GM13977 (cell line): Measurements from ENCODE around the gene HCST.

ENCODE experiments used
- DNase-seq: peaks from one replicate; pipeline ENCODE4 v3.0.0; 2012; ENCODE audit warnings: low spot score
- CTCF ChIP-seq: IDR thresholded peaks from 2 replicates; pipeline ENCODE4 v1.5.1; 2012; ENCODE audit warnings: mild to moderate bottlenecking, control low read depth; ENCODE audit not compliant: insufficient read depth; ENCODE audit errors: extremely low read depth, missing control alignments
- in situ Hi-C: fragments of 300-500 bp; cut with MboI; formaldehyde crosslinking; loops from one replicate; pipeline ENCODE4 v1.12.0; 2022; ENCODE audit warnings: low sequenced_read_pairs, low pct_unique_long_range_greater_than_20kb, mixed read lengths, inconsistent platforms; ENCODE audit not compliant: unreplicated experiment

Gene HCST

DNA sequence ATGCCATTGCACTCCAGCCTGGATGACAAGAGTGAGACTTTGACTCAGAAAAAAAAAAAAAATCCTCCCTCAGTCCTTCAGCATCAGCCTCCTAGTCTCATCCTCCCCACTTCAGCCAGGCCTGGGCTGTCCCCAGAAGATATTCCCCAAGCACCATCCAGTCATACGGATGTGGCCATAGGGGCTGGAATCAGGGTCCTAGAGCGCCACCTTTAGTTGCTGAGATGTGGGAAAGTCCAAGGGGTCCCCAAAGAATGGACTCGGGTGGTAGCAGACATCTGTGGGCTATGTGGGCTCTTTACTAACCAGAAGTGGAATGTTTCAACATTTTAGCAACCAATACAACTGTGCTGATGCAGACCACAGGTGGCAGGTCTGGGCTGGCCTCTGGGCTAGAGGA, 8.8 kb downstream of the HCST start:
- DNase-seq: no peak
- in situ Hi-C loops: no loop called here

DNA sequence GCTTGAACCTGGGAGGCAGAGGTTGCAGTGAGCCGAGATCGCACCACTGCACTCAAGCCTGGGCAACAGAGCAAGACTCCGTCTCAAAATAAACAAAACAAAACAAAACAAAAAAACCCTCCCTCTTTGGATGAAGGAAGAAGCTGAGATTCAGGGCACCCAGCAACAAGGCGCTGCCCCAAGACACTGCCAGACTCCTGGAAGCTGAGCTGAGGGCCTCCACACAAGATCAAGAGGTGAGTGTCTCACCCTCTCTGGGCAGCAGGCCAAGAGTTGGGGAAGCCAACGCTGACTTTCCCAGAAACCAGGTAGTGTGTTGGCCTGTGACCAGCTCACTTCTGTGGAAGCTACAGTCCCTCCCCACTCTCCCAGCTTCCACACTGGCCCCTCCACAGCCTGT, 9.5 kb downstream of the HCST start:
- in situ Hi-C loops: no loop called here
- no peak for DNase-seq
- no peak for TF ChIP-seq CTCF

More for the DNA sequence above, 8.8 kb downstream of the HCST start:
- peak; percentile 22 for TF ChIP-seq CTCF

DNA sequence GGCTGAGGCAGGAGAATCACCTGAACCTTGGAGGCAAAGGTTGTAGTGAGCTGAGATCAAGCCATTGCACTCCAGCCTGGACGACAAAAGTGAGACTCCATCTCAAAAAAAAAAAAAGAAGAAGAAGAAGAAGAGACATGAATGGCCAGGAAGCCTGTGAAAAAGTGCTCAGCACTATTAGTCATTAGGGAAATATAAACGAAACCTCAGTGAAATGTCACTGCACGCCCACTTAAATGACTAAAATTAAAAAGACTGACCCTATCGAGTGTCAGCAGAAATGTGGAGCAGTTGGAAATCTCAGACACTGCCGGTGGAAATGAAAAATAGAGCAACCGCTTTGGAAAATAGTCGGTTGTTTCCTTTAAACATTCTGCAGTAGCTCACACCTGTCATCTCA, 11.3 kb downstream of the HCST start:
- DNase-seq: peak; percentile 36
- in situ Hi-C loops: no loop called here
- no peak for TF ChIP-seq CTCF

- DNase-seq: peak; percentile 24
- TF ChIP-seq CTCF: no peak
- in situ Hi-C loops: no loop called here
Measured at GRCh38 chr19:35915443-35915842, 13.1 kb downstream of the HCST start.

DNA sequence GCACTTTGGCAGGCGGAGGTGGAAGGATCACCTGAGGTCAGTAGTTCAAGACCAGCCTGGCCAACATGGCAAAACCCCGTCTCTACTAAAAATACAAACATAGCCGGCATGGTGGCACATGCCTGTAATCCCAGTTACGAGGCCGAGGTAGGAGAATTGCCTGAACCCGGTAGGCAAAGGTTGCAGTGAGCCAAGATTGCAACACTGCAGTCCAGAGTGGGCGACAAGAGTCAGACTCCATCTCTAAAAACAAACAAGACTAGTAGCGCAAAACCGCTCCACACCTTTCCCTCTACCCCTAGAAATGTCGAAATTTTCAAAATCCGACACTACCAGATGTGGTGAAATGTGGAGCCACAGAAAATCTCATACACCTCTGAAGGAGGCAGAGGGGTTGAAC, 17.0 kb downstream of the HCST start:
- no peak for TF ChIP-seq CTCF
- in situ Hi-C loops: no loop called here
- DNase-seq: no peak

GRCh38 chr19:35921012-35921411, 18.7 kb downstream of the HCST start:
- in situ Hi-C loops: no loop called here
- no peak for TF ChIP-seq CTCF
- DNase-seq: no peak

- no peak for TF ChIP-seq CTCF
- no peak for DNase-seq
- in situ Hi-C loops: no loop called here
Measured at GRCh38 chr19:35925501-35925900, 23.2 kb downstream of the HCST start.
